ENCODE measurements around the gene DCANP1.

DCANP1 gene

GRCh38 chr5:135395866-135396265 lies 51.3 kb downstream of the DCANP1 start:
- no peak for TF ChIP-seq CTCF (IDR thresholded peaks at IDR 0.05; ENCODE audit: extremely low read depth, insufficient read depth, missing control alignments)
- DNase-seq (ENCODE audit: low spot score) = no peak
- in situ Hi-C loops (cut with MboI; ENCODE audit: low pct_unique_long_range_greater_than_20kb, low sequenced_read_pairs, unreplicated experiment) = no loop called here

DNA sequence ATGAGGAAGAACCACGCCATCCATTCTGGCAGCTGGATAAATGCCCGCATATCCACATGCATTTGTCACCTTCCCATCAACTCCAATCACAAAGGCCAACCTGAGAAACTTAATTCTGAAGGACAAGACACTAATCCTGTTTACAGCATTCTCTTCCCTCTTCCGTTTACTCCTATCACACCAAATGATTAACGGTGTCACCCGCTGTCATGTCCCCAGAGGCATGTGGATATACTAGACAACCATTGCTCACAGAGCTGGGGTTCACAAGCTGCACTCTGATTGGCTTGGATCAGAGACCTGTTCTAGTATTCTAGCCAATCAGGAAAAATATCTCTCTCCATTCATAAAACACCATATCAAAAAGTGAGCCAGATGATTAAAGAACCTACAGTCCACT lies 51.7 kb downstream of the DCANP1 start:
- in situ Hi-C loops (cut with MboI; ENCODE audit: low pct_unique_long_range_greater_than_20kb, low sequenced_read_pairs, unreplicated experiment) = no loop called here
- TF ChIP-seq CTCF (IDR thresholded peaks at IDR 0.05; ENCODE audit: extremely low read depth, insufficient read depth, missing control alignments) = no peak
- DNase-seq (ENCODE audit: low spot score) = no peak
